GM12891 (cell line): ENCODE results near the gene NEDD4L.

Source experiments
- POLR2A ChIP-seq: IDR thresholded peaks from 2 replicates; pipeline ENCODE4 v1.6.1; 2011; ENCODE audit warnings: low read depth, low read length, control low read depth
- POLR2AphosphoS5 ChIP-seq: IDR thresholded peaks from 2 replicates; pipeline ENCODE4 v1.6.1; 2011; ENCODE audit warnings: low read depth, low read length, control low read depth
- POU2F2 ChIP-seq: IDR thresholded peaks from 2 replicates; pipeline ENCODE4 v1.6.1; 2011; ENCODE audit warnings: low read depth, mild to moderate bottlenecking, control low read depth, low read length, moderate library complexity
- TAF1 ChIP-seq: IDR thresholded peaks from 2 replicates; pipeline ENCODE4 v1.6.1; 2011; ENCODE audit warnings: low read depth, low read length, control low read depth

GRCh38 chr18:58267493-58267892 lies 223.5 kb downstream of the NEDD4L start:
- no peak for TF ChIP-seq POLR2A
- no peak for TF ChIP-seq POLR2AphosphoS5
- TF ChIP-seq TAF1: no peak
- no peak for TF ChIP-seq POU2F2
